Thoracic aorta (tissue), 2 donors: Measurements from ENCODE around the gene PSEN1. TPM values are rescaled to one million over a fixed set of nuclear protein-coding genes. Genes with fewer than 3 reads are reported as not detected.

Experiments used
- ATAC-seq: fragments of 150-250 bp; one replicate; pipeline ENCODE4 v1.8.0; 2017; ENCODE audit warnings: low read depth; ENCODE audit not compliant: insufficient number of reproducible peaks, low FRiP score
- DNase-seq: peaks from one replicate; pipeline ENCODE4 v3.0.0-alpha.2; 2020; ENCODE audit warnings: low spot score
- H3K27ac ChIP-seq, 2 donors: fragments of 200-600 bp; sonication (generic); 1 replicate in 1 of 2; 2 replicates in 1 of 2; pipeline ENCODE4 v1.5.1; 2016; ENCODE audit warnings: mild to moderate bottlenecking in 2 of 2, moderate library complexity in 2 of 2
- H3K27me3 ChIP-seq: fragments of 200-600 bp; sonication (generic); replicated peaks from 2 replicates; pipeline ENCODE4 v1.6.0; 2016; ENCODE audit warnings: mild to moderate bottlenecking; ENCODE audit not compliant: insufficient read depth
- H3K36me3 ChIP-seq: fragments of 200-600 bp; sonication (generic); one replicate; pipeline ENCODE4 v1.5.1; 2016
- H3K4me1 ChIP-seq, 2 donors: fragments of 200-600 bp; sonication (generic); 1 replicate in 1 of 2; 2 replicates in 1 of 2; pipeline versions ENCODE4 v1.5.1 to v1.6.0; 2016; ENCODE audit warnings: low read depth in 2 of 2, mild to moderate bottlenecking in 1 of 2; ENCODE audit not compliant: control insufficient read depth in 1 of 2
- H3K4me3 ChIP-seq: fragments of 200-600 bp; sonication (generic); 2 replicates; pipeline ENCODE4 v1.5.1; 2016; ENCODE audit warnings: mild to moderate bottlenecking
- H3K9me3 ChIP-seq: fragments of 200-600 bp; sonication (generic); 2 replicates; pipeline ENCODE4 v1.5.1; 2016
- total RNA-seq, 2 donors: library from RNA; depleted of rRNA; stranded (reverse); fragments of >200 nt; gene quantifications; one replicate each; pipeline versions ENCODE4 v1.1.0 to v1.2.3, GENCODE V29; 2016
- TF ChIP-seq, protein P1 (sequence below): fragments of 200-600 bp; sonication (generic); IDR thresholded peaks from one replicate; pipeline ENCODE4 v1.5.1; 2019; ENCODE audit warnings: antibody characterized with exemption

The PSEN1 gene
- total RNA-seq, 2 donors from 2014 or later, result 35.3 to 47.5 TPM

- Histone ChIP-seq H3K36me3 (no peaks in the 10 kb centered on the region), H3K4me1 (peaks cover 22 to 29% of the 10 kb centered on the region in 2 donors), H3K4me3 (no peak overlapping the region), H3K9me3 (no peaks in the 10 kb centered on the region), H3K27ac (no peak overlapping the region), H3K27me3 (no peaks in the 10 kb centered on the region)
- no peak for DNase-seq
- ATAC-seq, result no peak
- TF ChIP-seq, protein P1, sequence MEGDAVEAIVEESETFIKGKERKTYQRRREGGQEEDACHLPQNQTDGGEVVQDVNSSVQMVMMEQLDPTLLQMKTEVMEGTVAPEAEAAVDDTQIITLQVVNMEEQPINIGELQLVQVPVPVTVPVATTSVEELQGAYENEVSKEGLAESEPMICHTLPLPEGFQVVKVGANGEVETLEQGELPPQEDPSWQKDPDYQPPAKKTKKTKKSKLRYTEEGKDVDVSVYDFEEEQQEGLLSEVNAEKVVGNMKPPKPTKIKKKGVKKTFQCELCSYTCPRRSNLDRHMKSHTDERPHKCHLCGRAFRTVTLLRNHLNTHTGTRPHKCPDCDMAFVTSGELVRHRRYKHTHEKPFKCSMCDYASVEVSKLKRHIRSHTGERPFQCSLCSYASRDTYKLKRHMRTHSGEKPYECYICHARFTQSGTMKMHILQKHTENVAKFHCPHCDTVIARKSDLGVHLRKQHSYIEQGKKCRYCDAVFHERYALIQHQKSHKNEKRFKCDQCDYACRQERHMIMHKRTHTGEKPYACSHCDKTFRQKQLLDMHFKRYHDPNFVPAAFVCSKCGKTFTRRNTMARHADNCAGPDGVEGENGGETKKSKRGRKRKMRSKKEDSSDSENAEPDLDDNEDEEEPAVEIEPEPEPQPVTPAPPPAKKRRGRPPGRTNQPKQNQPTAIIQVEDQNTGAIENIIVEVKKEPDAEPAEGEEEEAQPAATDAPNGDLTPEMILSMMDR, result no peak
Observed at GRCh38 chr14:73234586-73235394, 98.5 kb downstream of the PSEN1 start.

DNA sequence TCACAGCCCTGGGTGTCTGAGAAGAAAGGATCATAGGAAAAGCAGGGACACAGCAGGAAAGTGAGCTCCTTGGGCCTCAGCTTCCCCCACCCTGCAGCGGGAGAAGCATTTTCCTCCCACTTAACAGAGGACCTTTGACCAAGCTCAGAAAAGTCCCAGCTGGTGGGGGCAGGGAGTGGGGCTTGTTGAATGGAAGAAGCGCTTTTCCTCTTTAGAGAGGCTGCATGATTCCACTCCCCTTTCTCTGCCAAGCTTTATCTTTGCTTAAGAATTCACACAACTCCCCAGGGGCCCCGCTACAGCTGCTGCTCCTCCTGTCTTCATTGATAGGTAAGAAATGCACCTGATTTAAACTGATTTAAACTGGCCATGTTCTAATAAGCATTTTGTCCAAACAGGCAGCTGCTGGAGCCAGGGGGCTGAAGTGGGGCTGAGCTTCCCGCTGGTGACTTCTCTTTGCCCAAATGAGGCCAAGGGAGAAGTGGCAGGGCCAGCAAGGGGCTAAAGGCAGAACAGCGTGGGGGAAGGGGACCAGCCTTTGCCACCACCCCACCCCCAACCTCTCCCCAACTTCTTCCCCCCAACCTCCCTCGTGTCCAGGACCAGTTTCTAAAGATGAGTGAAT is 99.3 kb downstream of the PSEN1 start:
- Histone ChIP-seq H3K4me1 (peaks cover 26 to 32% of the 10 kb centered on the region in 2 donors), H3K27me3 (no peaks in the 10 kb centered on the region), H3K36me3 (no peaks in the 10 kb centered on the region), H3K9me3 (no peaks in the 10 kb centered on the region), H3K27ac (no peak overlapping the region), H3K4me3 (no peak overlapping the region)
- ATAC-seq, result no peak
- no peak for DNase-seq
- TF ChIP-seq, protein P1, result no peak

- H3K27ac ChIP-seq, result no peak overlapping the region
- no peaks in the 10 kb centered on the region for H3K36me3 ChIP-seq
Observed at GRCh38 chr14:73236157-73236556, 99.8 kb downstream of the PSEN1 start.

GRCh38 chr14:73236752-73237218 is 100.5 kb downstream of the PSEN1 start:
- Histone ChIP-seq H3K36me3 (no peaks in the 10 kb centered on the region), H3K27ac (no peak overlapping the region), H3K27me3 (no peaks in the 10 kb centered on the region), H3K4me1 (peaks cover 26 to 32% of the 10 kb centered on the region in 2 donors), H3K9me3 (no peaks in the 10 kb centered on the region), H3K4me3 (peak overlapping the region; percentile 74)
- DNase-seq (no peak), ATAC-seq (no peak)
- TF ChIP-seq, protein P1, result no peak

More at GRCh38 chr14:73236157-73236556, 99.8 kb downstream of the PSEN1 start:
- H3K4me1 ChIP-seq, result peaks cover 26 to 32% of the 10 kb centered on the region in 2 donors
- no peaks in the 10 kb centered on the region for H3K9me3 ChIP-seq
- TF ChIP-seq, protein P1, result no peak
- no peak overlapping the region for H3K4me3 ChIP-seq
- H3K27me3 ChIP-seq, result no peaks in the 10 kb centered on the region
- ATAC-seq (no peak), DNase-seq (no peak)

GRCh38 chr14:73237219-73237785 is 101.0 kb downstream of the PSEN1 start, which contains the start of gene PAPLN:
TSS of gene PAPLN (plus strand) at chr14:73237506. CDS start at chr14:73239779, 2,273 bp downstream.
- ATAC-seq (no peak), DNase-seq (no peak)
- Histone ChIP-seq H3K4me3 (peak within 1 kb of the TSS; percentile 74), H3K4me1 (peaks cover 26 to 32% of the 10 kb centered on the region in 2 donors), H3K27ac (no peak within 1 kb of the TSS), H3K36me3 (no peaks in the 10 kb centered on the region), H3K9me3 (no peaks in the 10 kb centered on the region), H3K27me3 (no peaks in the 10 kb centered on the region)
- TF ChIP-seq, protein P1, result no peak
